Neuronal stem cell (in vitro differentiated cells): ENCODE data around the gene PHF12.
A peak's percentile ranks its signal among the peaks of the same experiment; 100 is the strongest.

Source experiments
- DNase-seq: peaks from one replicate; pipeline ENCODE4 v3.0.0-alpha.2; 2013; ENCODE audit warnings: low spot score
- H2AFZ ChIP-seq: one replicate; pipeline ENCODE4 v1.6.1; 2013; ENCODE audit warnings: mild to moderate bottlenecking, low read length, inconsistent platforms
- H2AK5ac ChIP-seq: 2 replicates; pipeline ENCODE4 v1.6.1; 2013; ENCODE audit warnings: low read depth, mild to moderate bottlenecking, inconsistent platforms, low read length, moderate library complexity, mixed read lengths
- H2BK120ac ChIP-seq: 2 replicates; pipeline ENCODE4 v1.6.1; 2013; ENCODE audit warnings: low read depth, mild to moderate bottlenecking, inconsistent platforms, low read length, moderate library complexity, mixed read lengths
- H2BK12ac ChIP-seq: one replicate; pipeline ENCODE4 v1.6.1; 2013; ENCODE audit warnings: low read length, inconsistent platforms
- H2BK15ac ChIP-seq: 2 replicates; pipeline ENCODE4 v1.6.1; 2013; ENCODE audit warnings: mild to moderate bottlenecking, low read length, inconsistent platforms, mixed read lengths
- H2BK5ac ChIP-seq: one replicate; pipeline ENCODE4 v1.6.1; 2013; ENCODE audit warnings: inconsistent platforms, mild to moderate bottlenecking, low read length, moderate library complexity
- H3K14ac ChIP-seq: one replicate; pipeline ENCODE4 v1.6.1; 2013; ENCODE audit warnings: low read length, inconsistent platforms
- H3K18ac ChIP-seq: 2 replicates; pipeline ENCODE4 v1.6.1; 2013; ENCODE audit warnings: low read length, inconsistent platforms
- H3K23ac ChIP-seq: 2 replicates; pipeline ENCODE4 v1.6.1; 2013; ENCODE audit warnings: low read depth, mild to moderate bottlenecking, mixed read lengths, low read length, inconsistent platforms; ENCODE audit not compliant: poor library complexity
- H3K27ac ChIP-seq: replicated peaks from 3 replicates; pipeline ENCODE4 v1.5.1; 2013; ENCODE audit warnings: low read length, inconsistent platforms
- H3K27me3 ChIP-seq, 3 experiments: 2 replicates each; pipeline ENCODE4 v1.6.1; 2013; ENCODE audit warnings: low read length in 3 of 3, mild to moderate bottlenecking in 2 of 3, inconsistent platforms in 1 of 3, low read depth in 1 of 3, mixed read lengths in 1 of 3, moderate library complexity in 1 of 3; ENCODE audit not compliant: control insufficient read depth in 3 of 3, insufficient read depth in 3 of 3
- H3K36me3 ChIP-seq, 2 donors: replicated peaks in 1 of 2; 2 replicates each; pipeline ENCODE4 v1.6.1; 2013; ENCODE audit warnings: low read length in 2 of 2; ENCODE audit not compliant: control insufficient read depth in 2 of 2, insufficient read depth in 2 of 2
- H3K4ac ChIP-seq: 2 replicates; pipeline ENCODE4 v1.6.1; 2013; ENCODE audit warnings: inconsistent platforms, mild to moderate bottlenecking, low read length, moderate library complexity
- H3K4me1 ChIP-seq, 2 donors: 1 replicate in 1 of 2; 2 replicates in 1 of 2; pipeline ENCODE4 v1.6.1; 2013; ENCODE audit warnings: low read length in 2 of 2, low read depth in 1 of 2; ENCODE audit not compliant: control insufficient read depth in 2 of 2, insufficient read depth in 1 of 2
- H3K4me2 ChIP-seq: one replicate; pipeline ENCODE4 v1.6.1; 2013; ENCODE audit warnings: mild to moderate bottlenecking, low read length, inconsistent platforms; ENCODE audit not compliant: insufficient read depth, poor library complexity, severe bottlenecking
- H3K4me3 ChIP-seq, 2 donors: 2 replicates each; pipeline ENCODE4 v1.5.1; 2013; ENCODE audit warnings: low read length in 2 of 2, mild to moderate bottlenecking in 2 of 2, inconsistent platforms in 1 of 2, moderate library complexity in 1 of 2
- H3K79me1 ChIP-seq: one replicate; pipeline ENCODE4 v1.6.1; 2013; ENCODE audit warnings: low read depth, mild to moderate bottlenecking, inconsistent platforms, low read length, moderate library complexity
- H3K9ac ChIP-seq: one replicate; pipeline ENCODE4 v1.6.1; 2013; ENCODE audit warnings: mild to moderate bottlenecking, low read depth, low read length, inconsistent platforms; ENCODE audit not compliant: poor library complexity
- H3K9me3 ChIP-seq, 2 donors: replicated peaks in 1 of 2; 2 replicates each; pipeline versions ENCODE3 to v1.6.1; 2013; ENCODE audit warnings: low read length in 2 of 2, mild to moderate bottlenecking in 2 of 2, inconsistent platforms in 1 of 2, low read depth in 1 of 2, mixed read lengths in 1 of 2, moderate library complexity in 1 of 2; ENCODE audit not compliant: control insufficient read depth in 2 of 2, insufficient read depth in 1 of 2
- H4K8ac ChIP-seq: one replicate; pipeline ENCODE4 v1.6.1; 2013; ENCODE audit warnings: low read depth, mild to moderate bottlenecking, inconsistent platforms, low read length, moderate library complexity
- H4K91ac ChIP-seq: one replicate; pipeline ENCODE4 v1.6.1; 2013; ENCODE audit warnings: low read length, low read depth, mild to moderate bottlenecking, inconsistent platforms; ENCODE audit not compliant: poor library complexity
- WGBS, 2 donors: extraction: QIAGEN DNeasy Blood & Tissue Kit; methylation state at CpG; one replicate each; pipeline ENCODE4 v1.1.7; 2013; ENCODE audit warnings: missing lambda C conversion rate in 2 of 2, mixed read lengths in 1 of 2; ENCODE audit not compliant: insufficient read length in 2 of 2, insufficient replicate concordance in 1 of 2; ENCODE audit errors: extremely low coverage in 2 of 2; 5-methylcytosine and 5-hydroxymethylcytosine counted together

Gene PHF12

GRCh38 chr17:28986714-28987655 is 35.7 kb upstream of the PHF12 start:
- Histone ChIP-seq H2AFZ (no peak overlapping the region), H3K79me1 (no peaks in the 10 kb centered on the region), H3K27ac (peak overlapping the region; percentile 82), H2AK5ac (peak overlapping the region; percentile 94), H3K4me1 (peaks cover 0 to 38% of the 10 kb centered on the region in 2 donors), H3K36me3 (no peaks in the 10 kb centered on the region), H3K18ac (peak overlapping the region; percentile 99), H3K14ac (peak overlapping the region; percentile 83), H3K4me3 (peak overlapping the region in 1 of 2 donors; percentile 42), H3K9me3 (no peaks in the 10 kb centered on the region), H3K9ac (peak overlapping the region; percentile 44), H3K4ac (peak overlapping the region; percentile 60), H3K23ac (peak overlapping the region; percentile 62), H2BK5ac (peak overlapping the region; percentile 9), H3K27me3 (peaks cover 0 to 14% (median 0%) of the 10 kb centered on the region in 3 experiments), H4K91ac (peak overlapping the region; percentile 90), H2BK12ac (peak overlapping the region; percentile 89), H2BK120ac (peak overlapping the region; percentile 37), H2BK15ac (peak overlapping the region; percentile 84), H3K4me2 (peak overlapping the region; percentile 60), H4K8ac (no peak overlapping the region)
- no CpG with 5 or more reads among the region's 15 CpGs for WGBS, 2 donors
- no peak for DNase-seq

DNA sequence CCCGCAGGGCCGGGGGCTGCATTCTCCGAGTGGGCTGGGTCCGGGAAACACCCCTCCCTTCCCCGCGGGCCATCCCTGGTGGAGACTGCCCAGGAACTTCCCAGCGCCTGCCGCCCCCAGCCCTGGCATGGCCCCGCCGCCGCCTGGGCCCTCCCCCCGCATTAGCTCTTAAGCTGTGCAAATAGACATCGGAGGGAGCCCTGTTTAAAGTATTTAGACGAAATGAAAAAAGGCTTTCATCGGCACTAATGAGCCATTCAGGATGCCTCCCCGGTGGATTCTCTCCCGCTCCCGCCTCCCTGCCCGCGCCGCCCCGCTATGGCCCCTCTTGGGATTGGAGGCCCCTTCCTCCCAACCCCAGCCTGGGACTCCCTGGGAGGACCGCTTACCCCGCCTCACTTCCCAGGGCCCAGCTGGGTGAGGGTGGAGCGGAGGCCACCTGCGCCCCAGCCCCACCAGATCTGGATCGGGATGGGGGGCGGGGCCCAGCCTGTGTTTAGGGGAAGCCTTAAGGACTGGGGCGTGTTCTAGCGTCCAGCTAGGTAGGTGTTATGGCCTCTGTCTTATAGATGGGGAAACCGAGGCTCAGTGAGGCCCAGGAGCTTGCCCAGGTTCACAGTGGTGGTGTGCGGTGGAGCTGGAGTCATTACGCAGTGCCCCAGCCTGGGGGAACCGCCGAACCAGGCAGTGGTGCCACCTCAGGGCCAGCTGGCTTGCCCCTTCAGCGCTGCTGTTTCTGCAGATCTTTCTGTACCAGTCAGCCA is 34.8 kb upstream of the PHF12 start:
- peak overlapping the region in 1 of 2 donors; percentile 42 for H3K4me3 ChIP-seq
- H2BK120ac ChIP-seq: peak overlapping the region; percentile 65
- H2BK12ac ChIP-seq: peak overlapping the region; percentile 89

DNA sequence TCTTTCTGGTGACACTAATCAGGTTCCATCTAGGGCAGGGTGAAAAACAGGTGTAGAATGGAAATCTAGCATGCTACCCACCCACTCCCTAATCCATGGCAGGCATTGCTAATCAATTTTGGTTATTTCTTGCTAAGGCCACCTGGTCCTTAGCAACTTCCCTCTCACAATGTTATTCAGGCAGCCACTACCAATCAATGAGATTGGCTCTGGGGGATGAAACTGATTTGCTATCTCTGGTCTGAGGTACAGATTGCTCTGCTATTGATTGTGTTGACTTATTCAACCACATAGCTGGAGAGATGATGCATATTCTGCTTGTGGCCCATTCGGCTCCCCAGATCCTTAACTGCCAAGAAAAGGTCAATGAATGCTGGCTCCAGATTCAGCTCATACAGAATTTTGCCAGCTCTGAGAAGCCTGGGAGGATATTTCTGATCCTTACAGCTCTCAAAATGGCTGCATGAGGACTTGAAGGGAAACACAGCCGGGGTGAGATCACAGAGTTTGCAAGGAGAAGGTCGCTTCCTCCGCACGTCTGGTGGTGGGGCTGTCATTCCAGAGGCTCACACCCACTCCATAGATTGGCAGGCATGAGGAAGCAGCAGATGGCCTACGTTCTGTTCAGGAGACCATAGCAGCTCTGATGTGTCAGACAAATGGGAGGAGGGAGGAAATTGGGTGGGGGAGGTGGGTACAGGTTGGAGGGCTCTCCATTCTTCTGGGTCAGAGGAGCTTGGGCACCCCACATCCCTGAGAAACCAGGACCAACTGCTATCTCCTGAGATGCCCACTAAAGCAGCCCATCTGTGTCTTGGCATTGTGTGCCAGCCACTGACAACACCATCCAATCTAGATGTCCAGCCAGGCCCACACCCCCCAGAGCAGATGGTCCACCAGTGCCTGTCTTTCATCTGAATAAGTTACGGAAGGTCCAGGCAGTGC is 32.2 kb upstream of the PHF12 start:
- Histone ChIP-seq H2AK5ac (peak overlapping the region; percentile 78), H3K36me3 (no peaks in the 10 kb centered on the region), H2BK5ac (no peak overlapping the region), H3K4ac (no peak overlapping the region), H3K27ac (no peak overlapping the region), H3K79me1 (no peaks in the 10 kb centered on the region), H3K4me3 (no peak overlapping the region), H4K8ac (no peak overlapping the region), H3K18ac (peak overlapping the region; percentile 49), H2BK15ac (peak overlapping the region; percentile 41), H2BK12ac (no peak overlapping the region), H2AFZ (peak overlapping the region; percentile 50), H3K14ac (no peak overlapping the region), H3K27me3 (peaks cover 0 to 12% (median 0%) of the 10 kb centered on the region in 3 experiments), H3K4me1 (peaks cover 0 to 38% of the 10 kb centered on the region in 2 donors), H4K91ac (no peak overlapping the region), H3K4me2 (no peak overlapping the region), H2BK120ac (no peak overlapping the region), H3K23ac (no peak overlapping the region), H3K9me3 (no peaks in the 10 kb centered on the region), H3K9ac (no peak overlapping the region)
- DNase-seq: no peak
- WGBS, 2 donors: no CpG with 5 or more reads among the region's 7 CpGs

More for the DNA sequence above, 34.8 kb upstream of the PHF12 start:
- H2BK15ac ChIP-seq: peak overlapping the region; percentile 84
- H3K27me3 ChIP-seq: peaks cover 0 to 12% (median 0%) of the 10 kb centered on the region in 3 experiments
- H3K9ac ChIP-seq: peak overlapping the region; percentile 25
- no peaks in the 10 kb centered on the region for H3K36me3 ChIP-seq
- peak overlapping the region; percentile 30 for H2AFZ ChIP-seq
- peak overlapping the region; percentile 9 for H2BK5ac ChIP-seq
- no CpG with 5 or more reads among the region's 36 CpGs for WGBS, 2 donors
- H4K91ac ChIP-seq: no peak overlapping the region
- DNase-seq: peak; percentile 72
- H2AK5ac ChIP-seq: peak overlapping the region; percentile 94
- peak overlapping the region; percentile 83 for H3K14ac ChIP-seq
- H4K8ac ChIP-seq: no peak overlapping the region
- no peaks in the 10 kb centered on the region for H3K9me3 ChIP-seq
- peak overlapping the region; percentile 62 for H3K23ac ChIP-seq
- H3K4me1 ChIP-seq: peaks cover 0 to 38% of the 10 kb centered on the region in 2 donors
- no peaks in the 10 kb centered on the region for H3K79me1 ChIP-seq
- H3K4me2 ChIP-seq: peak overlapping the region; percentile 60
- H3K27ac ChIP-seq: peak overlapping the region; percentile 82
- H3K4ac ChIP-seq: peak overlapping the region; percentile 60
- peak overlapping the region; percentile 99 for H3K18ac ChIP-seq
